Suprapubic skin (tissue), 4 donors: ENCODE measurements around the gene IFT43. TPM values are rescaled to one million over a fixed set of nuclear protein-coding genes. Genes with fewer than 3 reads are reported as not detected.

ENCODE experiments used
- DNase-seq, 2 donors: peaks; one replicate each; pipeline ENCODE4 v3.0.0-alpha.2; 2019; ENCODE audit warnings: low spot score in 2 of 2
- H3K27ac ChIP-seq: fragments of 200-600 bp; sonication (generic); one replicate; pipeline ENCODE4 v1.5.1; 2019
- H3K27me3 ChIP-seq: fragments of 200-600 bp; sonication (generic); one replicate; pipeline ENCODE4 v1.5.1; 2019
- H3K36me3 ChIP-seq: fragments of 200-600 bp; sonication (generic); one replicate; pipeline ENCODE4 v1.5.1; 2019
- H3K4me1 ChIP-seq: fragments of 200-600 bp; sonication (generic); one replicate; pipeline ENCODE4 v1.5.1; 2019
- H3K4me3 ChIP-seq: fragments of 200-600 bp; sonication (generic); one replicate; pipeline ENCODE4 v1.5.1; 2019; ENCODE audit warnings: mild to moderate bottlenecking
- H3K9me3 ChIP-seq: fragments of 200-600 bp; sonication (generic); one replicate; pipeline ENCODE4 v1.5.1; 2019
- EP300 ChIP-seq: sonication (generic); formaldehyde crosslinking; IDR thresholded peaks from one replicate; pipeline ENCODE4 v1.6.1; 2017; ENCODE audit warnings: antibody characterized with exemption
- POLR2A ChIP-seq, 2 donors: fragments of 450-650 bp; IDR thresholded peaks; one replicate each; pipeline ENCODE4 v1.6.1; 2017; ENCODE audit warnings: antibody characterized with exemption in 2 of 2, mild to moderate bottlenecking in 2 of 2, moderate library complexity in 2 of 2
- POLR2AphosphoS5 ChIP-seq, 3 donors: sonication (generic); formaldehyde crosslinking; IDR thresholded peaks; one replicate each; pipeline ENCODE4 v1.6.1; 2017; ENCODE audit warnings: antibody characterized with exemption in 3 of 3
- WGBS: methylation state at CpG from one replicate; pipeline ENCODE4 v1.1.5; 2018; 5-methylcytosine and 5-hydroxymethylcytosine counted together
- total RNA-seq, 4 donors: library from RNA; depleted of rRNA; stranded (reverse); fragments of >200 nt; gene quantifications; one replicate each; pipeline ENCODE4 v1.1.0, GENCODE V29; 2016
- TF ChIP-seq, protein P1 (sequence below), 2 donors: fragments of 200-600 bp in 1 of 2; fragments of 450-650 bp in 1 of 2; sonication (generic) in 1 of 2; IDR thresholded peaks; one replicate each; pipeline ENCODE4 v1.5.1; 2016 to 2019; ENCODE audit warnings: antibody characterized with exemption in 2 of 2, mild to moderate bottlenecking in 1 of 2, moderate library complexity in 1 of 2

The IFT43 gene
- total RNA-seq, 4 donors from 2014 or later: 20.3 to 27.8 (median 22.0) TPM

DNA sequence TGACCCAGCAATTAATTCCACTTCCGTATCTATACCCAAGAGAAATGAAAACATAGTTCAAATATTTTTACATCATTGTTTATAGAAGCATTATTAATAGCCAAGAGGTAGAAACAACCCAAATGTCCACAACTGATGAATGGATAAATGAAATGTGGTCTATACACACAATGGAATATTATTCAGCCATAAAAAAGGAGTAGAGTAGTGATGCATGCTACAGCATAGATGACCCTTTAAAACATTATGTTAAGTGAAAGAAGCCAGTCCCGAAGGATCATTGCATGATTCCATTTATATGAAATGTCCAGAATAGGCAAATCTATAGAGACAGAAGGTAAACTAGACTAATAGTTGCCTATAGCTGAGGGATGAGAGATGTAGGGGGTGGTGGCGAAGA, 33.1 kb upstream of the IFT43 start:
- H3K9me3 ChIP-seq: no peaks in the 10 kb centered on the region
- TF ChIP-seq EP300 (no peak), POLR2A (IDR thresholded peaks at IDR 0.05) (no peak), POLR2AphosphoS5 (IDR thresholded peaks at IDR 0.05) (no peak)
- TF ChIP-seq, protein P1, sequence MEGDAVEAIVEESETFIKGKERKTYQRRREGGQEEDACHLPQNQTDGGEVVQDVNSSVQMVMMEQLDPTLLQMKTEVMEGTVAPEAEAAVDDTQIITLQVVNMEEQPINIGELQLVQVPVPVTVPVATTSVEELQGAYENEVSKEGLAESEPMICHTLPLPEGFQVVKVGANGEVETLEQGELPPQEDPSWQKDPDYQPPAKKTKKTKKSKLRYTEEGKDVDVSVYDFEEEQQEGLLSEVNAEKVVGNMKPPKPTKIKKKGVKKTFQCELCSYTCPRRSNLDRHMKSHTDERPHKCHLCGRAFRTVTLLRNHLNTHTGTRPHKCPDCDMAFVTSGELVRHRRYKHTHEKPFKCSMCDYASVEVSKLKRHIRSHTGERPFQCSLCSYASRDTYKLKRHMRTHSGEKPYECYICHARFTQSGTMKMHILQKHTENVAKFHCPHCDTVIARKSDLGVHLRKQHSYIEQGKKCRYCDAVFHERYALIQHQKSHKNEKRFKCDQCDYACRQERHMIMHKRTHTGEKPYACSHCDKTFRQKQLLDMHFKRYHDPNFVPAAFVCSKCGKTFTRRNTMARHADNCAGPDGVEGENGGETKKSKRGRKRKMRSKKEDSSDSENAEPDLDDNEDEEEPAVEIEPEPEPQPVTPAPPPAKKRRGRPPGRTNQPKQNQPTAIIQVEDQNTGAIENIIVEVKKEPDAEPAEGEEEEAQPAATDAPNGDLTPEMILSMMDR (IDR thresholded peaks at IDR 0.05): no peak
- no peak overlapping the region for H3K4me3 ChIP-seq
- H3K36me3 ChIP-seq: peaks cover 11% of the 10 kb centered on the region
- no peaks in the 10 kb centered on the region for H3K4me1 ChIP-seq
- no peak for DNase-seq
- WGBS: 94% methylated on average over 3 of the region's 3 CpGs
- H3K27me3 ChIP-seq: no peaks in the 10 kb centered on the region
- no peak overlapping the region for H3K27ac ChIP-seq

DNA sequence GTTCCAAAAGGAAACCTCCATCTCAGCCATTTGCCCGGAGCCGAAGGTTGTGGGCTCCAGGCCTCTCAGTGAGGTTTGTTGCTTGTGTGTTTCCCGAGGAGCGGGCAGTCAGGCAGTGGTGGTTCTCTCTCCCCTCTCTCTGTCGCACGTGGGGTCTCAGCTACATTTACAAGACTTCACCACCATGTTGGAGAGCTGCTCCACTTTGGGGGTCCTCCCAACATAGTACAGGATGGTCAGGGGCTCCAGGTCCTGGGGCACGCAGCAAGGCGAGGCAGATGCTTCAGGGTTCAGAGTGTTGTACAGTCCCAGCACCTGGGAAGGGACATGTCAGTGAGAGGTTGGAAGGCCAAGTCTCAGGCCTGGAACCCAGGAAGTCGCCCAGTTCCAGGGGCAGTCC, 26.5 kb upstream of the IFT43 start:
- Histone ChIP-seq H3K4me3 (no peak overlapping the region), H3K27me3 (no peaks in the 10 kb centered on the region), H3K9me3 (no peaks in the 10 kb centered on the region), H3K36me3 (peaks cover 33% of the 10 kb centered on the region), H3K27ac (no peak overlapping the region), H3K4me1 (no peaks in the 10 kb centered on the region)
- TF ChIP-seq, protein P1 (IDR thresholded peaks at IDR 0.05): no peak
- TF ChIP-seq EP300: no peak
- DNase-seq: no peak
- WGBS: 97% methylated on average over 9 of the region's 9 CpGs

DNA sequence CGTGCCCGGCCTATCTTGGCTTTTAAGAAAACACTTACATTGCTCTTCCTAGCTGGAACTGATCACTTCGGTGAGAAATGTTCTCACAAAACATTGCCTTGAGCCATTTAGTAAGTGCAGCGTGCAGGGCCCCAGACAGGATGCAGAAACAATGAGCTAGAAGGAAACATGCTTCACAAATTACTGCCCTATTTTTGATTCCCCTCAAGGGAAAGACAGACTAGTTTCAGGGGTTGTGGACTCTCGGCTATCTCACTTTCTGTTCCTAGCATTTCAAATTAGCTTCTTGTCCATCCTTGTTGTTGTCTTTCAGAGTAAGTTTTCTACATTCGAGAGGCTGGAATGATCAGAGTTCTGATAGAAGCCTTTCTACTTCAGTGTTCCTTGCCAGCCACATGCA, 25.3 kb upstream of the IFT43 start:
- no peak overlapping the region for H3K4me3 ChIP-seq
- no peaks in the 10 kb centered on the region for H3K9me3 ChIP-seq
- peaks cover 41% of the 10 kb centered on the region for H3K36me3 ChIP-seq
- H3K27me3 ChIP-seq: no peaks in the 10 kb centered on the region
- 54% methylated on average over 6 of the region's 6 CpGs for WGBS
- no peak overlapping the region for H3K27ac ChIP-seq
- no peak for DNase-seq
- TF ChIP-seq, protein P1 (IDR thresholded peaks at IDR 0.05): no peak
- no peak for TF ChIP-seq POLR2AphosphoS5 (IDR thresholded peaks at IDR 0.05)
- TF ChIP-seq POLR2A (IDR thresholded peaks at IDR 0.05): no peak
- no peak for TF ChIP-seq EP300
- H3K4me1 ChIP-seq: no peaks in the 10 kb centered on the region

DNA sequence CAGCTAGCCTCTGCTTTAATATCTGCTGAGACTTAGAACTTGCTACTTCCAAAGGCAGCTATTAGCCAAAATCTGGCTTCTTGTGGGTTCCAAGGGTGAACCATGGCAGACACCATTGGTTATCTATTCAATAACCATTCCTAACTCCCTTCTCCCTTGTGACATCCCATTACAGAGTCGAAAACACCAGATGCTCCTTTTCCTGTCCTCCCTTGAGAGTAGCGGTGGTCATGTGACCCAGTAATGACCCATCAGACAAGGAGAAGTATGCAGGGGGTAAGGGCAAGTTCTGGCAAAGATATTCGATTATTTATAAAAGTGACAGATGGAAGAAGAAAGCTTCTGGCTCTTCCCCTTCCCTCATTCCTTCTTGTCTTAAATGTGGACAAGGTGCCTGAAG, 23.9 kb upstream of the IFT43 start:
- 76% methylated on average over 3 of the region's 3 CpGs for WGBS

GRCh38 chr14:75967866-75968265, 17.7 kb upstream of the IFT43 start:
- H3K4me1 ChIP-seq: peaks cover 8% of the 10 kb centered on the region
- WGBS: 88% methylated on average over 3 of the region's 3 CpGs
- TF ChIP-seq POLR2A (IDR thresholded peaks at IDR 0.05) (no peak), POLR2AphosphoS5 (IDR thresholded peaks at IDR 0.05) (no peak), EP300 (no peak)
- TF ChIP-seq, protein P1 (IDR thresholded peaks at IDR 0.05): no peak
- H3K27me3 ChIP-seq: no peaks in the 10 kb centered on the region
- H3K27ac ChIP-seq: no peak overlapping the region
- H3K4me3 ChIP-seq: no peak overlapping the region
- peaks cover 28% of the 10 kb centered on the region for H3K36me3 ChIP-seq
- no peak for DNase-seq
- H3K9me3 ChIP-seq: no peaks in the 10 kb centered on the region

More for the DNA sequence above, 23.9 kb upstream of the IFT43 start:
- TF ChIP-seq POLR2A (IDR thresholded peaks at IDR 0.05): no peak
- no peak for TF ChIP-seq EP300
- TF ChIP-seq POLR2AphosphoS5 (IDR thresholded peaks at IDR 0.05): no peak
- TF ChIP-seq, protein P1 (IDR thresholded peaks at IDR 0.05): no peak
- no peak for DNase-seq
- Histone ChIP-seq H3K27ac (no peak overlapping the region), H3K36me3 (peaks cover 43% of the 10 kb centered on the region), H3K4me1 (no peaks in the 10 kb centered on the region), H3K4me3 (no peak overlapping the region), H3K9me3 (no peaks in the 10 kb centered on the region), H3K27me3 (no peaks in the 10 kb centered on the region)
